OCI-LY3 (cell line): Measurements from ENCODE around the gene TRMT61A.

Experiments
- H2AFZ ChIP-seq: fragments of 200-600, 300-600 bp; shearing (Covaris generic); 2 replicates; pipeline ENCODE4 v1.6.0; 2014; ENCODE audit warnings: antibody characterized with exemption, low read depth, low read length
- H3K27ac ChIP-seq: fragments of 200-600, 300-600 bp; sonication (generic); 2 replicates; pipeline ENCODE4 v1.5.1; 2014; ENCODE audit warnings: mild to moderate bottlenecking, low read length, moderate library complexity, mixed read lengths
- H3K27me3 ChIP-seq: fragments of 200-600, 300-600 bp; sonication (generic); 2 replicates; pipeline ENCODE4 v1.6.1; 2014; ENCODE audit warnings: low read depth, low read length, mixed read lengths
- H3K36me3 ChIP-seq: fragments of 200-600, 300-600 bp; sonication (generic); replicated peaks from 2 replicates; pipeline ENCODE3; 2014; ENCODE audit warnings: low read depth, low read length, mixed read lengths
- H3K4me1 ChIP-seq: fragments of 300-600, 200-600 bp; sonication (generic); 2 replicates; pipeline ENCODE4 v1.6.1; 2014; ENCODE audit warnings: low read length, mixed read lengths
- H3K4me2 ChIP-seq: fragments of 200-600, 300-600 bp; sonication (generic); 2 replicates; pipeline ENCODE4 v1.6.1; 2014; ENCODE audit warnings: low read length, mixed read lengths
- H3K4me3 ChIP-seq: fragments of 300-600, 200-600 bp; sonication (generic); 2 replicates; pipeline ENCODE4 v1.5.1; 2014; ENCODE audit warnings: antibody characterized with exemption, mild to moderate bottlenecking, low read length, moderate library complexity
- H3K79me2 ChIP-seq: fragments of 300-600, 200-600 bp; shearing (Covaris generic); 2 replicates; pipeline ENCODE4 v1.6.1; 2014; ENCODE audit warnings: mild to moderate bottlenecking, low read length, mixed read lengths
- H3K9ac ChIP-seq: fragments of 300-600, 200-600 bp; shearing (Covaris generic); 2 replicates; pipeline ENCODE4 v1.6.0; 2014; ENCODE audit warnings: mild to moderate bottlenecking, low read length, moderate library complexity
- H3K9me3 ChIP-seq: fragments of 200-600, 300-600 bp; shearing (Covaris generic); 2 replicates; pipeline ENCODE4 v1.6.1; 2014; ENCODE audit warnings: low read length, mixed read lengths; ENCODE audit not compliant: insufficient read depth
- H4K20me1 ChIP-seq: fragments of 200-600, 300-600 bp; sonication (generic); 2 replicates; pipeline ENCODE4 v1.6.1; 2016; ENCODE audit warnings: low read length, mixed read lengths; ENCODE audit not compliant: insufficient read depth
- EZH2phosphoT487 ChIP-seq: fragments of 200-600 bp; shearing (Covaris generic); IDR thresholded peaks from 2 replicates; pipeline ENCODE4 v1.6.1; 2018; ENCODE audit warnings: antibody characterized with exemption, mixed run types, low read depth
- TF ChIP-seq, protein P1 (sequence below): fragments of 200-600, 300-600 bp; sonication (generic); IDR thresholded peaks from 2 replicates; pipeline ENCODE4 v1.5.1; 2014; ENCODE audit warnings: antibody characterized with exemption, low read length, low read depth

Gene TRMT61A

DNA sequence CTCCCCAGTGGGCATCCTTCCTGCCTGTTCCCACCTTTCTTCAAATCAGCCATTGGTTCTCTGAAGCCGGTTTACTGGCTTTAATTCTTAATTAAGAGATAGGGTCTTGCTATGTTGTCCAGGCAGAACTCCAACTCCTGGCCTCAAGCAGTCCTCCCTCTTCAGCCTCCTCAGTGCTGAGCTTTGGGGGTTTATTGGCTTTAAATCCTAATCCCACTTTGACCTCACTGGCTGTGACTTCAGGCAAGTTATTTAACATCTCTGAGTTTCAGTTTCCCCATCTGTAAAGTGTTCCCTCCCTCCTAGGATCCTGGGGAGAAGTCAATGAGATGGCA lies 2.1 kb upstream of the TRMT61A start:
- Histone ChIP-seq H3K27me3 (no peaks in the 10 kb centered on the region), H3K4me3 (peak overlapping the region; percentile 53), H4K20me1 (peaks cover 3% of the 10 kb centered on the region; the same call in 1 of the 2 replicates), H3K27ac (peak overlapping the region; percentile 98), H3K36me3 (peaks cover 43% of the 10 kb centered on the region), H3K4me1 (peaks cover 65% of the 10 kb centered on the region), H2AFZ (no peak overlapping the region), H3K4me2 (peak overlapping the region; percentile 71), H3K9me3 (no peaks in the 10 kb centered on the region), H3K9ac (peak overlapping the region; percentile 53; the same call in 1 of the 2 replicates), H3K79me2 (peaks cover 62% of the 10 kb centered on the region)
- no peak for TF ChIP-seq EZH2phosphoT487

DNA sequence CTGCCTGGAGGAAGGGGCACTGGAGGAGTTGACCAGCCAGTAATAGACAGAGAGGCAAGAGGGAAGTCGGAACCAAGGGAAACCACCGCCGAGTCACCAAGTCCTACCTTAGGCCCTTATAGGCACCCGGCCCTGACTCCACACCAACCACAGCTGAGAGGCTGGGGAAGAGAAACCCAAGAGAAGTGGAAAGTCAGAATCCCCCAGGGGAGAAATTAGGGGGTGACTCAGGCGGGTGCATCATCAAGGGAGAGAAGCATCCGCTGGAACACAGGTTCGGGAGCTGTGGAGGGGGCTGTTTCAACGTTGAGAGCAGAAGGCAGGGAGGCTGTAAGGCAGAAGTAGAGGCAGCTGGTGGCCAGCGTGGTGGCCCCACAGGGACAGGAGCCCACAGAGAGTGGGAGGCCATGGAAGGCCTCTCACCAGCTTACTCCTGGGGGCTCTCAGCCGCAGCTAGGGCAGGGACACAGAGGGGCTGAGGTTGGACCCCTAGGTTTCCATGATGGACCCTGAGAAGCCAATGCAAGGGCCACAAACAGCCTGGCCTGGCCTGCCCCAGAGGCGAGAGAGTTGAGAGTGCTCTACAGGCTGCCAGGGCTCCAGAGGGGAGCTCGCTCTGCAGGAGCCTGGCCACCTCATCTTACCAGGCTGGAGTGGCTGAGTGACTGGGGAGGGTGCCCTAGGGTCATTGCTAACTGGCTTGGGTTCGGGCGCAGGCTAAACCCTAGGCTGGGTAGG lies 1.4 kb upstream of the TRMT61A start:
- TF ChIP-seq, protein P1, sequence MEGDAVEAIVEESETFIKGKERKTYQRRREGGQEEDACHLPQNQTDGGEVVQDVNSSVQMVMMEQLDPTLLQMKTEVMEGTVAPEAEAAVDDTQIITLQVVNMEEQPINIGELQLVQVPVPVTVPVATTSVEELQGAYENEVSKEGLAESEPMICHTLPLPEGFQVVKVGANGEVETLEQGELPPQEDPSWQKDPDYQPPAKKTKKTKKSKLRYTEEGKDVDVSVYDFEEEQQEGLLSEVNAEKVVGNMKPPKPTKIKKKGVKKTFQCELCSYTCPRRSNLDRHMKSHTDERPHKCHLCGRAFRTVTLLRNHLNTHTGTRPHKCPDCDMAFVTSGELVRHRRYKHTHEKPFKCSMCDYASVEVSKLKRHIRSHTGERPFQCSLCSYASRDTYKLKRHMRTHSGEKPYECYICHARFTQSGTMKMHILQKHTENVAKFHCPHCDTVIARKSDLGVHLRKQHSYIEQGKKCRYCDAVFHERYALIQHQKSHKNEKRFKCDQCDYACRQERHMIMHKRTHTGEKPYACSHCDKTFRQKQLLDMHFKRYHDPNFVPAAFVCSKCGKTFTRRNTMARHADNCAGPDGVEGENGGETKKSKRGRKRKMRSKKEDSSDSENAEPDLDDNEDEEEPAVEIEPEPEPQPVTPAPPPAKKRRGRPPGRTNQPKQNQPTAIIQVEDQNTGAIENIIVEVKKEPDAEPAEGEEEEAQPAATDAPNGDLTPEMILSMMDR, result no peak
- no peak for TF ChIP-seq EZH2phosphoT487
- Histone ChIP-seq H3K9ac (peak overlapping the region; percentile 97), H3K4me1 (peaks cover 61% of the 10 kb centered on the region), H3K9me3 (no peaks in the 10 kb centered on the region), H2AFZ (no peak overlapping the region), H3K79me2 (peaks cover 66% of the 10 kb centered on the region), H3K27ac (peak overlapping the region; percentile 98), H3K4me3 (peak overlapping the region; percentile 95), H3K36me3 (peaks cover 47% of the 10 kb centered on the region), H4K20me1 (peaks cover 3% of the 10 kb centered on the region; the same call in 1 of the 2 replicates), H3K27me3 (no peaks in the 10 kb centered on the region), H3K4me2 (peak overlapping the region; percentile 100)

DNA sequence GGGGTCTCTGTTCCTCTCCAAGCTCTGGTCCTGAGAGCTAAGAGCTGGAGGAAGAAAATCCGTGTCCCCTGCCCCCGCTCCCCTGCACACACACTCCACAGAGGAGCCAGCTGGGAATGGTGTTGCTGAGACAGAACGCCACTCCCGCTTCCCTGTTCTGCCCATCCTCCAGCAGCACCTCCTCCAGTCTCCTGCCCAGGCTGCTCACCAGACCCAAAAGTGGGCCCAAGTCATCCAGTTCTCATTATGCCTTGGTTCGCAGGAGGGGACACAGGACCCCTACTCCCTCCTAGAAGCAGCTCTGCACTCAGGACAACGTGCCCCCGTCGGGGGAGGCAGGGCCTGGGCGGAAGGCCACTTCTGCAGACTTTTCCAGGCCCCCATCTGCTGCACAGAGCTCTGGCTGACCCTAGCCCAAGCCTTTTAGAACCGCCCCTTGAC lies 830 bp upstream of the TRMT61A start:
- Histone ChIP-seq H2AFZ (no peak overlapping the region), H4K20me1 (peaks cover 3% of the 10 kb centered on the region; the same call in 1 of the 2 replicates), H3K9me3 (no peaks in the 10 kb centered on the region), H3K79me2 (peaks cover 66% of the 10 kb centered on the region), H3K27me3 (no peaks in the 10 kb centered on the region), H3K27ac (peak overlapping the region; percentile 98), H3K4me1 (peaks cover 65% of the 10 kb centered on the region), H3K36me3 (peaks cover 51% of the 10 kb centered on the region), H3K4me2 (peak overlapping the region; percentile 100), H3K9ac (peak overlapping the region; percentile 97), H3K4me3 (peak overlapping the region; percentile 95)
- TF ChIP-seq, protein P1, result no peak
- no peak for TF ChIP-seq EZH2phosphoT487

DNA sequence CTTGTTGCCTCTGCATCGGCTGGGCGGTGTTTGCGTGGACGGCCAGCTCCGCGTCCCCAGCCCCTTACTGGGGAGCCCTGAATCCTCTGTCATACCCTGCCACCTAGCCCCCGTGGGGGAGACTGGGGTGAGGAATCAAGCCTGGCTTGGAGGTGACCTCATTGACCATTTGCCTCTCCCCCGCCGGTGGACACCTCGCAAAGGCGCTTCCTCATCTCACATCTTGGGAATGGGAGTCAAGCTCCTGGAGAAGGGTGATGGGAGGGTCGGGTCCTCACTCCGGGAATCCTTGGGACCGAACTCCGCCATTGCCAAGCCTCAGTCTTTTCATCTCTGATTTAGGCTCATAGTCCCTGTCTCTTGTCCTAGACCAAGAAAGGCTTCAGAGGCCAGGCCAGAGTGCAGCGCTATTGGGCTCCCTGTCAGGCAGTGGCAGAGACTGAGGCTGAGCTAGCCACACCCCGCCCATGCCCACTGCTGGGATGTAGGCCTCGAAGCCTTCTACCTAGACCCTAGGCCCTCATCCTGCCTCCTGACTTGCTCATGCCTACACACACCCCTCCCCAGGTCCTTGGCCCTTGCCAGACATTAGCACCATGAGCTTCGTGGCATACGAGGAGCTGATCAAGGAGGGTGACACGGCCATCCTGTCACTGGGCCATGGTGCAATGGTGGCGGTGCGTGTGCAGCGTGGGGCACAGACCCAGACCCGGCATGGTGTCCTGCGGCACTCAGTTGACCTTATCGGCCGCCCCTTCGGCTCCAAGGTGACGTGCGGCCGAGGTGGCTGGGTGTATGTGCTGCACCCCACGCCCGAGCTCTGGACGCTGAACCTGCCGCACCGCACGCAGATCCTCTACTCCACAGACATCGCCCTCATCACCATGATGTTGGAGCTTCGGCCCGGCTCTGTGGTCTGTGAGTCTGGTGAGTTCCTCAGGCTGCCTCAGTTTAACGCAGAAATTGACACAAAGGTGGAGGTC lies 678 bp downstream of the TRMT61A start:
- Histone ChIP-seq H3K36me3 (peaks cover 50% of the 10 kb centered on the region), H3K79me2 (peaks cover 64% of the 10 kb centered on the region), H3K9me3 (no peaks in the 10 kb centered on the region), H2AFZ (no peak overlapping the region), H3K4me3 (peak overlapping the region; percentile 95), H3K27ac (peak overlapping the region; percentile 38), H3K4me2 (peak overlapping the region; percentile 98), H3K27me3 (no peaks in the 10 kb centered on the region), H3K4me1 (peaks cover 57% of the 10 kb centered on the region), H4K20me1 (peaks cover 3% of the 10 kb centered on the region; the same call in 1 of the 2 replicates), H3K9ac (peak overlapping the region; percentile 92)
- TF ChIP-seq, protein P1, result no peak
- TF ChIP-seq EZH2phosphoT487, result no peak
